ENCODE data around the gene MRPL9. TPM values are rescaled to one million over a fixed set of nuclear protein-coding genes. Genes with fewer than 3 reads are reported as not detected.

Gene MRPL9
- total RNA-seq, 2 experiments from 2014 or later: 152 to 164 TPM

- H3K27me3 ChIP-seq (ENCODE audit: control insufficient read depth in 1 of 2, insufficient read depth in 2 of 2, low read length in 2 of 2): no peaks in the 10 kb centered on the region
- peak; percentile 95 for ATAC-seq (ENCODE audit: poor library complexity)
- Mint-ChIP-seq H3K27ac (peak within 1 kb of the TSS; percentile 63), H3K4me1 (ENCODE audit: low read depth) (peaks cover 26% of the 10 kb centered on the region), H3K27me3 (no peaks in the 10 kb centered on the region), H3K36me3 (ENCODE audit: low read depth) (peaks cover 8% of the 10 kb centered on the region), H3K4me3 (peak within 1 kb of the TSS; percentile 94), H3K9me3 (no peaks in the 10 kb centered on the region)
- intact Hi-C loops (cut with DNase I, micrococcal nuclease): loop anchor here (1.0 to 2.0 kb wide), 2 partner anchors 27 to 46 kb away; partner anchors contain the start of gene MRPL9 (in 2 of the 2)
- ChIA-PET CTCF (interaction anchor here (0.6 to 2.3 kb wide), 6 partner anchors 14 to 143 kb away, joined by 3 to 8 read pairs (median 4); partner anchors contain the start of genes C2CD4D and MRPL9), POLR2A (interaction anchor here (0.5 to 3.0 kb wide), 17 partner anchors 9 to 463 kb away, joined by 3 to 44 read pairs (median 5); partner anchors contain the start of genes C2CD4D, MRPL9 and POGZ)
- H3K9me3 ChIP-seq (ENCODE audit: control insufficient read depth in 1 of 2, insufficient read depth in 1 of 2, low read length in 2 of 2): no peaks in the 10 kb centered on the region
- H3K36me3 ChIP-seq (ENCODE audit: insufficient read depth, low read length): no peaks in the 10 kb centered on the region
- H3K4me1 ChIP-seq (ENCODE audit: insufficient read depth, low read length): peaks cover 21% of the 10 kb centered on the region
- H3K4me3 ChIP-seq (ENCODE audit: low read length): peak within 1 kb of the TSS; percentile 94
- peak; percentile 95 to 99 (median 97) for DNase-seq
- TF ChIP-seq CTCF (IDR thresholded peaks at IDR 0.05): no peak
- peak within 1 kb of the TSS in 1 of 2 donors; percentile 69 for H3K27ac ChIP-seq (ENCODE audit: low read depth in 1 of 2, low read length in 2 of 2)
These were observed 27.0 kb upstream of the MRPL9 start, which contains the start of gene TDRKH for GRCh38 chr1:151790071-151790939. Gene TDRKH (minus strand): TSS chr1:151790500. CDS start chr1:151783022, 7,478 bp downstream.

GRCh38 chr1:151787689-151788088 lies 24.4 kb upstream of the MRPL9 start:
- DNase-seq (no peak), ATAC-seq (ENCODE audit: poor library complexity) (no peak)
- Mint-ChIP-seq H3K9me3 (no peaks in the 10 kb centered on the region), H3K4me1 (ENCODE audit: low read depth) (peaks cover 26% of the 10 kb centered on the region), H3K36me3 (ENCODE audit: low read depth) (peaks cover 8% of the 10 kb centered on the region), H3K27ac (no peak overlapping the region), H3K27me3 (no peaks in the 10 kb centered on the region), H3K4me3 (no peak overlapping the region)
- Histone ChIP-seq H3K4me1 (ENCODE audit: insufficient read depth, low read length) (peaks cover 18% of the 10 kb centered on the region), H3K9me3 (ENCODE audit: control insufficient read depth in 1 of 2, insufficient read depth in 1 of 2, low read length in 2 of 2) (no peaks in the 10 kb centered on the region), H3K27me3 (ENCODE audit: control insufficient read depth in 1 of 2, insufficient read depth in 2 of 2, low read length in 2 of 2) (no peaks in the 10 kb centered on the region), H3K36me3 (ENCODE audit: insufficient read depth, low read length) (no peaks in the 10 kb centered on the region), H3K4me3 (ENCODE audit: low read length) (no peak overlapping the region), H3K27ac (ENCODE audit: low read depth in 1 of 2, low read length in 2 of 2) (no peak overlapping the region)
- POLR2A ChIA-PET: interaction anchor here (1.8 kb wide), 1 partner anchor 24 kb away, joined by 6 read pairs; the partner anchor contains the start of gene MRPL9
- no peak for TF ChIP-seq CTCF (IDR thresholded peaks at IDR 0.05)
- CTCF ChIA-PET: interaction anchor here (0.5 kb wide), 1 partner anchor 1160 kb away, joined by 4 read pairs; no protein-coding TSS in a partner anchor
- intact Hi-C loops (cut with DNase I, micrococcal nuclease): no loop called here

GRCh38 chr1:151783796-151784195 lies 20.5 kb upstream of the MRPL9 start:
- Mint-ChIP-seq H3K9me3 (no peaks in the 10 kb centered on the region), H3K4me3 (no peak overlapping the region), H3K27me3 (no peaks in the 10 kb centered on the region), H3K4me1 (ENCODE audit: low read depth) (peaks cover 1% of the 10 kb centered on the region), H3K36me3 (ENCODE audit: low read depth) (peaks cover 27% of the 10 kb centered on the region), H3K27ac (no peak overlapping the region)
- POLR2A ChIA-PET: no interaction called here
- peaks cover 25% of the 10 kb centered on the region for H3K36me3 ChIP-seq (ENCODE audit: insufficient read depth, low read length)
- CTCF ChIA-PET: no interaction called here
- no peaks in the 10 kb centered on the region for H3K9me3 ChIP-seq (ENCODE audit: control insufficient read depth in 1 of 2, insufficient read depth in 1 of 2, low read length in 2 of 2)
- DNase-seq (no peak), ATAC-seq (ENCODE audit: poor library complexity) (no peak)
- no peak for TF ChIP-seq CTCF (IDR thresholded peaks at IDR 0.05)
- H3K4me3 ChIP-seq (ENCODE audit: low read length): no peak overlapping the region
- H3K27ac ChIP-seq (ENCODE audit: low read depth in 1 of 2, low read length in 2 of 2): no peak overlapping the region
- no peaks in the 10 kb centered on the region for H3K27me3 ChIP-seq (ENCODE audit: control insufficient read depth in 1 of 2, insufficient read depth in 2 of 2, low read length in 2 of 2)
- peaks cover 2% of the 10 kb centered on the region for H3K4me1 ChIP-seq (ENCODE audit: insufficient read depth, low read length)
- intact Hi-C loops (cut with DNase I, micrococcal nuclease): no loop called here
